WTC11 (cell line): Measurements from ENCODE around the gene GNS. TPM values are rescaled to one million over a fixed set of nuclear protein-coding genes. Genes with fewer than 3 reads are reported as not detected.

Experiments used
- ATAC-seq: fragments of 200-7000 bp; cut with Tn5 transposase; 2 replicates; pipeline ENCODE4 v1.10.0; 2021; ENCODE audit warnings: mild to moderate bottlenecking, moderate library complexity
- CTCF ChIA-PET: fragments of 300-600 bp; sonication (Branson Sonifier 250); formaldehyde crosslinking; loops from one replicate; lab custom pipeline; 2021; ENCODE audit warnings: antibody characterized with exemption; lab: Charles Lee
- POLR2A ChIA-PET: fragments of 350-600 bp; sonication (Branson Sonifier 250); formaldehyde crosslinking; loops from one replicate; lab custom pipeline; 2021; ENCODE audit warnings: antibody characterized with exemption; lab: Charles Lee
- DNase-seq: peaks from one replicate; pipeline ENCODE4 v3.0.0; 2021; ENCODE audit warnings: low spot score
- H3K27ac Mint-ChIP-seq: 2 replicates; pipeline ENCODE4 v1.8.0; 2021; ENCODE audit warnings: mixed read lengths
- H3K27me3 Mint-ChIP-seq: 2 replicates; pipeline ENCODE4 v1.8.0; 2021; ENCODE audit warnings: low read depth, mild to moderate bottlenecking, moderate library complexity, mixed read lengths
- H3K36me3 Mint-ChIP-seq: 2 replicates; pipeline ENCODE4 v1.8.0; 2021; ENCODE audit warnings: mixed read lengths
- H3K4me1 Mint-ChIP-seq: 2 replicates; pipeline ENCODE4 v1.8.0; 2022; ENCODE audit warnings: mixed read lengths
- H3K4me3 Mint-ChIP-seq: 2 replicates; pipeline ENCODE4 v1.8.0; 2021; ENCODE audit warnings: mild to moderate bottlenecking, moderate library complexity, mixed read lengths
- H3K9me3 Mint-ChIP-seq: 2 replicates; pipeline ENCODE4 v1.8.0; 2021; ENCODE audit warnings: mixed read lengths
- E2F5 ChIP-seq: sonication (generic); formaldehyde crosslinking; IDR thresholded peaks from 2 replicates; pipeline ENCODE4 v1.8.1; 2022; ENCODE audit warnings: mild to moderate bottlenecking, moderate library complexity, missing genetic modification reagents
- ELF4 ChIP-seq: sonication (generic); formaldehyde crosslinking; IDR thresholded peaks from 2 replicates; pipeline ENCODE4 v1.8.1; 2022; ENCODE audit warnings: low read depth, mild to moderate bottlenecking, moderate library complexity, missing genetic modification reagents
- EMX1 ChIP-seq: fragments of 250-450 bp; sonication (Bioruptor Pico); IDR thresholded peaks from 2 replicates; pipeline ENCODE4 v1.8.0; 2021; ENCODE audit warnings: mild to moderate bottlenecking
- ETV6 ChIP-seq: sonication (generic); formaldehyde crosslinking; IDR thresholded peaks from 2 replicates; pipeline ENCODE4 v1.8.1; 2022; ENCODE audit warnings: mild to moderate bottlenecking, missing genetic modification reagents
- FOXJ3 ChIP-seq: sonication (generic); formaldehyde crosslinking; IDR thresholded peaks from 2 replicates; pipeline ENCODE4 v1.9.0; 2021; ENCODE audit warnings: missing genetic modification reagents, mild to moderate bottlenecking, borderline replicate concordance
- FOXK1 ChIP-seq: sonication (generic); formaldehyde crosslinking; IDR thresholded peaks from 2 replicates; pipeline ENCODE4 v1.8.0; 2022; ENCODE audit warnings: mild to moderate bottlenecking, moderate library complexity, missing genetic modification reagents
- GABPB1 ChIP-seq: sonication (generic); formaldehyde crosslinking; IDR thresholded peaks from 2 replicates; pipeline ENCODE4 v1.8.1; 2023; ENCODE audit warnings: mild to moderate bottlenecking, missing genetic modification reagents
- GTF2I ChIP-seq: fragments of 250-450 bp; sonication (Bioruptor Pico); conservative IDR thresholded peaks from 2 replicates; pipeline ENCODE4 v1.4.0; 2021; ENCODE audit warnings: mild to moderate bottlenecking
- HMGA2 ChIP-seq: fragments of 250-450 bp; sonication (Bioruptor Pico); IDR thresholded peaks from 2 replicates; pipeline ENCODE4 v1.4.0; 2021; ENCODE audit warnings: mild to moderate bottlenecking, moderate library complexity
- JAZF1 ChIP-seq: fragments of 250-450 bp; sonication (Bioruptor Pico); IDR thresholded peaks from 2 replicates; pipeline ENCODE4 v1.9.0; 2021; ENCODE audit warnings: moderate library complexity, mild to moderate bottlenecking, inconsistent platforms
- JUN ChIP-seq: sonication (generic); formaldehyde crosslinking; IDR thresholded peaks from 2 replicates; pipeline ENCODE4 v1.8.0; 2023; ENCODE audit warnings: mild to moderate bottlenecking, missing genetic modification reagents
- KAT7 ChIP-seq: sonication (generic); formaldehyde crosslinking; IDR thresholded peaks from 2 replicates; pipeline ENCODE4 v1.8.1; 2023; ENCODE audit warnings: missing genetic modification reagents, mild to moderate bottlenecking, borderline replicate concordance
- MAX ChIP-seq: sonication (generic); formaldehyde crosslinking; IDR thresholded peaks from 2 replicates; pipeline ENCODE4 v1.8.0; 2022; ENCODE audit warnings: mild to moderate bottlenecking, missing genetic modification reagents
- MXD4 ChIP-seq: fragments of 250-450 bp; sonication (Bioruptor Pico); IDR thresholded peaks from 2 replicates; pipeline ENCODE4 v1.8.0; 2021; ENCODE audit warnings: mild to moderate bottlenecking, moderate library complexity, borderline replicate concordance
- NFATC4 ChIP-seq: fragments of 250-450 bp; sonication (Bioruptor Pico); IDR thresholded peaks from 2 replicates; pipeline ENCODE4 v1.9.0; 2021; ENCODE audit warnings: mild to moderate bottlenecking
- NFYB ChIP-seq: sonication (generic); formaldehyde crosslinking; conservative IDR thresholded peaks from 2 replicates; pipeline ENCODE4 v1.8.0; 2022; ENCODE audit warnings: low read depth, missing genetic modification reagents
- SMAD3 ChIP-seq: sonication (generic); formaldehyde crosslinking; IDR thresholded peaks from 2 replicates; pipeline ENCODE4 v1.8.0; 2022; ENCODE audit warnings: missing genetic modification reagents, mild to moderate bottlenecking, borderline replicate concordance
- SOX15 ChIP-seq: fragments of 250-450 bp; sonication (Bioruptor Pico); IDR thresholded peaks from 2 replicates; pipeline ENCODE4 v1.9.0; 2021; ENCODE audit warnings: mild to moderate bottlenecking
- SP1 ChIP-seq: sonication (generic); formaldehyde crosslinking; conservative IDR thresholded peaks from 2 replicates; pipeline ENCODE4 v1.8.1; 2022; ENCODE audit warnings: missing genetic modification reagents
- TP53 ChIP-seq: sonication (generic); formaldehyde crosslinking; IDR thresholded peaks from 2 replicates; pipeline ENCODE4 v1.8.1; 2023; ENCODE audit warnings: mild to moderate bottlenecking, missing genetic modification reagents
- ZNF121 ChIP-seq: sonication (generic); formaldehyde crosslinking; IDR thresholded peaks from 2 replicates; pipeline ENCODE4 v1.8.0; 2023; ENCODE audit warnings: missing genetic modification reagents
- ZNF263 ChIP-seq: sonication (generic); formaldehyde crosslinking; IDR thresholded peaks from 2 replicates; pipeline ENCODE4 v1.8.1; 2022; ENCODE audit warnings: low read depth, mild to moderate bottlenecking, moderate library complexity, missing genetic modification reagents
- ZNF317 ChIP-seq: sonication (generic); formaldehyde crosslinking; IDR thresholded peaks from 2 replicates; pipeline ENCODE4 v1.8.1; 2023; ENCODE audit warnings: low read depth, mild to moderate bottlenecking, moderate library complexity, missing genetic modification reagents, borderline replicate concordance
- ZNF396 ChIP-seq: fragments of 250-450 bp; sonication (Bioruptor Pico); IDR thresholded peaks from 2 replicates; pipeline ENCODE4 v1.8.0; 2021; ENCODE audit warnings: mild to moderate bottlenecking, moderate library complexity, borderline replicate concordance
- ZNF512 ChIP-seq: sonication (generic); formaldehyde crosslinking; IDR thresholded peaks from 2 replicates; pipeline ENCODE4 v1.8.1; 2022; ENCODE audit warnings: missing genetic modification reagents, borderline replicate concordance
- ZNF671 ChIP-seq: fragments of 250-450 bp; sonication (Bioruptor Pico); IDR thresholded peaks from 2 replicates; pipeline ENCODE4 v1.8.0; 2021; ENCODE audit warnings: mild to moderate bottlenecking
- total RNA-seq: library from RNA; stranded (reverse); gene quantifications from 3 replicates; pipeline ENCODE4 v1.2.3, GENCODE V29; 2021
- TF ChIP-seq, protein P1 (sequence below): sonication (generic); formaldehyde crosslinking; conservative IDR thresholded peaks from 2 replicates; pipeline ENCODE4 v1.8.1; 2023; ENCODE audit warnings: mild to moderate bottlenecking, low read depth, missing genetic modification reagents, moderate library complexity
- TF ChIP-seq, protein P2 (sequence below): sonication (generic); formaldehyde crosslinking; IDR thresholded peaks from 2 replicates; pipeline ENCODE4 v1.8.0; 2022; ENCODE audit warnings: mild to moderate bottlenecking, missing genetic modification reagents
- TF ChIP-seq, protein P3 (sequence below): sonication (generic); formaldehyde crosslinking; IDR thresholded peaks from 2 replicates; pipeline ENCODE4 v1.8.1; 2023; ENCODE audit warnings: mild to moderate bottlenecking, missing genetic modification reagents

GNS gene
- total RNA-seq, 1 experiment from 2014 or later, result 24.7 TPM

DNA sequence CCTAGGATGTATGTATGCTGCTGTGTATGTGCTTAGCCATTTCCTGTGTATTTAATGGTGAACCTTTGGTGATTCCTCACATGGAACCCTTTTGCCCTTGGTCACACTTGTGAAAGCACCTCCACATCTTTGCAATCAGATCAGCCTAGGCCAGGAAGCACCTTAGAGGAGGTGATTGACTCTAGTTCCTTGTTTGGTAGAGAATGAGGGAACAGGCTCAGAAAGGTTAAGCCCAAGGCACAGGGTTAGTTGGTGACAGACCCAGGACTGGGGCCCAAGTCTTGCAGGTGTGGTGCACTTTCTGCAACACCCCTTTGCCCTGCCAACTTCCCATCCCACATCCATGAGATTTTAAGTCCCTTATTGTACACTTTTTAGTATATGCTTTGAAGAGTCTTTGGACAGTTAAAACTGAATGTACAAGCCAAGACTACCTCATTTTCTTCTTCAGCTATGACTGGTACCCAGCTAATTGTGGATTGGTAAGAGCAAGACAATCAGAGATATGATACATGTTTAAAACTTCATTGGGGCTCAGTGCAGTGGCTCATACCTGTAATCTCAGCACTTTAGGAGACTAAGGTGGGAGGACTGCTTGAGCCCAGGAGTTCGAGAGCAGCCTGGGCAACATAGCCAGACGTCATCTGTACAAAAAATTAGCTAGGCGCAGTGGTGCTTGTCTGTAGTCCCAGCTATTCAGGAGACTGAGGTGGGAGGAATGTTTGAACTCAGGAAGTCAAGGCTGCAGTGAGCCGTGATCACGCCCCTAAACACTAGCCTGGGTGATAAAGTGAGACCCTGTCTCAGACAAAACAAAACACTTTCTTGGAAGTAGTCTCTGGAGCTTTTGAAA, 77.8 kb downstream of the GNS start:
- TF ChIP-seq MAX (CRISPR knock-in tag), result no peak
- TF ChIP-seq TP53 (CRISPR knock-in tag), result no peak
- TF ChIP-seq, protein P1, sequence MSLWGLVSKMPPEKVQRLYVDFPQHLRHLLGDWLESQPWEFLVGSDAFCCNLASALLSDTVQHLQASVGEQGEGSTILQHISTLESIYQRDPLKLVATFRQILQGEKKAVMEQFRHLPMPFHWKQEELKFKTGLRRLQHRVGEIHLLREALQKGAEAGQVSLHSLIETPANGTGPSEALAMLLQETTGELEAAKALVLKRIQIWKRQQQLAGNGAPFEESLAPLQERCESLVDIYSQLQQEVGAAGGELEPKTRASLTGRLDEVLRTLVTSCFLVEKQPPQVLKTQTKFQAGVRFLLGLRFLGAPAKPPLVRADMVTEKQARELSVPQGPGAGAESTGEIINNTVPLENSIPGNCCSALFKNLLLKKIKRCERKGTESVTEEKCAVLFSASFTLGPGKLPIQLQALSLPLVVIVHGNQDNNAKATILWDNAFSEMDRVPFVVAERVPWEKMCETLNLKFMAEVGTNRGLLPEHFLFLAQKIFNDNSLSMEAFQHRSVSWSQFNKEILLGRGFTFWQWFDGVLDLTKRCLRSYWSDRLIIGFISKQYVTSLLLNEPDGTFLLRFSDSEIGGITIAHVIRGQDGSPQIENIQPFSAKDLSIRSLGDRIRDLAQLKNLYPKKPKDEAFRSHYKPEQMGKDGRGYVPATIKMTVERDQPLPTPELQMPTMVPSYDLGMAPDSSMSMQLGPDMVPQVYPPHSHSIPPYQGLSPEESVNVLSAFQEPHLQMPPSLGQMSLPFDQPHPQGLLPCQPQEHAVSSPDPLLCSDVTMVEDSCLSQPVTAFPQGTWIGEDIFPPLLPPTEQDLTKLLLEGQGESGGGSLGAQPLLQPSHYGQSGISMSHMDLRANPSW, result no peak
- TF ChIP-seq ZNF396 (CRISPR knock-in tag), result no peak
- TF ChIP-seq EMX1, result no peak
- TF ChIP-seq KAT7 (CRISPR knock-in tag), result no peak
- TF ChIP-seq FOXJ3 (CRISPR knock-in tag), result no peak
- TF ChIP-seq JAZF1 (CRISPR knock-in tag), result no peak
- no peak for TF ChIP-seq FOXK1 (CRISPR knock-in tag)
- no peak for TF ChIP-seq GABPB1
- TF ChIP-seq, protein P2, sequence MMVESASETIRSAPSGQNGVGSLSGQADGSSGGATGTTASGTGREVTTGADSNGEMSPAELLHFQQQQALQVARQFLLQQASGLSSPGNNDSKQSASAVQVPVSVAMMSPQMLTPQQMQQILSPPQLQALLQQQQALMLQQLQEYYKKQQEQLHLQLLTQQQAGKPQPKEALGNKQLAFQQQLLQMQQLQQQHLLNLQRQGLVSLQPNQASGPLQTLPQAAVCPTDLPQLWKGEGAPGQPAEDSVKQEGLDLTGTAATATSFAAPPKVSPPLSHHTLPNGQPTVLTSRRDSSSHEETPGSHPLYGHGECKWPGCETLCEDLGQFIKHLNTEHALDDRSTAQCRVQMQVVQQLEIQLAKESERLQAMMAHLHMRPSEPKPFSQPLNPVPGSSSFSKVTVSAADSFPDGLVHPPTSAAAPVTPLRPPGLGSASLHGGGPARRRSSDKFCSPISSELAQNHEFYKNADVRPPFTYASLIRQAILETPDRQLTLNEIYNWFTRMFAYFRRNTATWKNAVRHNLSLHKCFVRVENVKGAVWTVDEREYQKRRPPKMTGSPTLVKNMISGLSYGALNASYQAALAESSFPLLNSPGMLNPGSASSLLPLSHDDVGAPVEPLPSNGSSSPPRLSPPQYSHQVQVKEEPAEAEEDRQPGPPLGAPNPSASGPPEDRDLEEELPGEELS (CRISPR knock-in tag), result no peak
- TF ChIP-seq SOX15, result no peak
- TF ChIP-seq ZNF671, result no peak
- TF ChIP-seq JUN (CRISPR knock-in tag), result no peak
- no peak for TF ChIP-seq NFATC4 (CRISPR knock-in tag)
- TF ChIP-seq ZNF512 (CRISPR knock-in tag), result no peak
- TF ChIP-seq GTF2I, result no peak
- no peak for TF ChIP-seq MXD4 (CRISPR knock-in tag)
- no peak overlapping the region for H3K4me3 Mint-ChIP-seq
- ChIA-PET CTCF (interaction anchor here (1.3 to 2.2 kb wide), 3 partner anchors 13 to 132 kb away, joined by 4 to 7 read pairs (median 7); no protein-coding TSS in a partner anchor), POLR2A (no interaction called here)
- H3K27ac Mint-ChIP-seq, result peak overlapping the region; percentile 47
- H3K27me3 Mint-ChIP-seq, result no peaks in the 10 kb centered on the region
- ATAC-seq (no peak), DNase-seq (no peak)
- H3K36me3 Mint-ChIP-seq, result peaks cover 16% of the 10 kb centered on the region
- no peaks in the 10 kb centered on the region for H3K9me3 Mint-ChIP-seq
- H3K4me1 Mint-ChIP-seq, result peaks cover 54% of the 10 kb centered on the region

DNA sequence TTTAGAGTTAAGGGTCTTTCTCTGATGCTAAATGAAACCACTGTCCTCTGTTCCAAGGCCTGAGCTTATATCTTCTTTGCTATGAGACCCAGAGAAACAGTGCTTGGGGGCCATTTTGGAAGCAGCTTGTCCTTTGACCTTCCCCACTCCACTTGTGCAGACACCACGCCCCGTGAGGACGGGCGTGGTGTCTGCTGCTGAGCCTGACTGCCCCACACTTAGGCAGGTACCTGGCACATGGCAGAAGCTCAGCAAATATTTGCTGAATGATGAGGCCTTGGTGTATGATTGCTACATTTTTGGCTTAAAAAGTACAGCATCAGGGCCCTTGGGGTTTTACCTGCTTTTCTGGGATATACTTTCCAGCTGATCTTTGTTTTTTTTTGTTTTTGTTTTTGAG, 79.0 kb downstream of the GNS start:
- Mint-ChIP-seq H3K27ac (peak overlapping the region; percentile 81), H3K36me3 (peaks cover 6% of the 10 kb centered on the region), H3K4me1 (peaks cover 60% of the 10 kb centered on the region), H3K27me3 (no peaks in the 10 kb centered on the region), H3K9me3 (no peaks in the 10 kb centered on the region), H3K4me3 (no peak overlapping the region)
- TF ChIP-seq ZNF263 (no peak), ETV6 (CRISPR knock-in tag) (no peak), ZNF671 (no peak), MAX (CRISPR knock-in tag) (no peak), ZNF121 (CRISPR knock-in tag) (no peak), SMAD3 (CRISPR knock-in tag) (no peak), ELF4 (no peak), NFYB (CRISPR knock-in tag) (no peak), E2F5 (CRISPR knock-in tag) (no peak), SP1 (CRISPR knock-in tag) (no peak), HMGA2 (CRISPR knock-in tag) (no peak), ZNF317 (CRISPR knock-in tag) (no peak)
- TF ChIP-seq, protein P3, sequence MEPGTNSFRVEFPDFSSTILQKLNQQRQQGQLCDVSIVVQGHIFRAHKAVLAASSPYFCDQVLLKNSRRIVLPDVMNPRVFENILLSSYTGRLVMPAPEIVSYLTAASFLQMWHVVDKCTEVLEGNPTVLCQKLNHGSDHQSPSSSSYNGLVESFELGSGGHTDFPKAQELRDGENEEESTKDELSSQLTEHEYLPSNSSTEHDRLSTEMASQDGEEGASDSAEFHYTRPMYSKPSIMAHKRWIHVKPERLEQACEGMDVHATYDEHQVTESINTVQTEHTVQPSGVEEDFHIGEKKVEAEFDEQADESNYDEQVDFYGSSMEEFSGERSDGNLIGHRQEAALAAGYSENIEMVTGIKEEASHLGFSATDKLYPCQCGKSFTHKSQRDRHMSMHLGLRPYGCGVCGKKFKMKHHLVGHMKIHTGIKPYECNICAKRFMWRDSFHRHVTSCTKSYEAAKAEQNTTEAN (CRISPR knock-in tag), result no peak
- ATAC-seq (no peak), DNase-seq (no peak)
- POLR2A ChIA-PET, result no interaction called here
- CTCF ChIA-PET, result interaction anchor here (1.2 kb wide), 1 partner anchor 15 kb away, joined by 6 read pairs; no protein-coding TSS in a partner anchor
